BE2C (cell line): ENCODE measurements around the gene PTPRN2.

Source experiments
- DNase-seq: peaks from one replicate; pipeline ENCODE4 v3.0.0-alpha.2; 2020
- H3K27me3 ChIP-seq: fragments of 250-450 bp; sonication (Bioruptor Pico); 2 replicates; pipeline ENCODE4 v1.5.1; 2020; ENCODE audit warnings: mild to moderate bottlenecking
- H3K36me3 ChIP-seq: fragments of 250-450 bp; sonication (Bioruptor Pico); 2 replicates; pipeline ENCODE4 v1.5.1; 2020; ENCODE audit warnings: mild to moderate bottlenecking
- H3K4me1 ChIP-seq: fragments of 250-450 bp; sonication (Bioruptor Pico); 2 replicates; pipeline ENCODE4 v1.5.1; 2020
- H3K4me3 ChIP-seq: 2 replicates; pipeline ENCODE4 v1.5.1; 2011; ENCODE audit warnings: low read depth, low read length
- H3K9me3 ChIP-seq: fragments of 250-450 bp; sonication (Bioruptor Pico); 2 replicates; pipeline ENCODE4 v1.5.1; 2020
- CTCF ChIP-seq: IDR thresholded peaks from 2 replicates; pipeline ENCODE4 v1.5.1; 2012; ENCODE audit warnings: mild to moderate bottlenecking, low read depth, low read length

Gene PTPRN2

DNA sequence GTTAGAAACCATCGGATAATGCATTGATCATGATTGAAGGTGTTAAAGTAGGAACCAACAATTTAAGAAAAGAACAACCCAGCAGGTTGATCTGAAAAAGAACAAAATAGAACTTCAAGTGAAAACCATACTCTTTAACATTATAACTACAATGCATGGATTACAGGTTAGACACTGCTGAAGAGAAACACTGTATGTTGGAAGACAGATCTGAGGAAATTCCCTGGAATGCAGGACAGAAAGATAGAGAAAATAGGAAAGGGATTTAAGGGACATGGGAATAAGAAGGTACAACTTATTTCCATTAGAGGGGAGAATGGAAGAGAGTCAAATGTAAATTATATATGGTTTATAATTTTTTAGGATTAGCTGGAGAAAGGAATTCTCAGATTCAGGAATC lies 947.5 kb downstream of the PTPRN2 start:
- Histone ChIP-seq H3K27me3 (no peaks in the 10 kb centered on the region), H3K4me3 (no peak overlapping the region), H3K4me1 (no peaks in the 10 kb centered on the region), H3K9me3 (no peaks in the 10 kb centered on the region; the same call in 1 of the 2 replicates), H3K36me3 (no peaks in the 10 kb centered on the region)
- TF ChIP-seq CTCF: no peak
- DNase-seq: no peak

- H3K9me3 ChIP-seq: no peaks in the 10 kb centered on the region; the same call in 1 of the 2 replicates
- no peak for TF ChIP-seq CTCF
- H3K4me1 ChIP-seq: no peaks in the 10 kb centered on the region
- no peak for DNase-seq
- no peaks in the 10 kb centered on the region for H3K36me3 ChIP-seq
- no peak overlapping the region for H3K4me3 ChIP-seq
- no peaks in the 10 kb centered on the region for H3K27me3 ChIP-seq
Observed at GRCh38 chr7:157638563-157638962, 949.1 kb downstream of the PTPRN2 start.

GRCh38 chr7:157637216-157637949 lies 950.2 kb downstream of the PTPRN2 start:
- no peaks in the 10 kb centered on the region; the same call in 1 of the 2 replicates for H3K9me3 ChIP-seq
- TF ChIP-seq CTCF: no peak
- no peaks in the 10 kb centered on the region for H3K27me3 ChIP-seq
- no peaks in the 10 kb centered on the region for H3K4me1 ChIP-seq
- no peak for DNase-seq
- no peak overlapping the region for H3K4me3 ChIP-seq
- H3K36me3 ChIP-seq: no peaks in the 10 kb centered on the region

- TF ChIP-seq CTCF: no peak
- no peak for DNase-seq
- Histone ChIP-seq H3K9me3 (no peaks in the 10 kb centered on the region; the same call in 1 of the 2 replicates), H3K4me3 (no peak overlapping the region), H3K4me1 (no peaks in the 10 kb centered on the region), H3K27me3 (no peaks in the 10 kb centered on the region), H3K36me3 (no peaks in the 10 kb centered on the region)
Observed at GRCh38 chr7:157635669-157636068, 952.0 kb downstream of the PTPRN2 start.

DNA sequence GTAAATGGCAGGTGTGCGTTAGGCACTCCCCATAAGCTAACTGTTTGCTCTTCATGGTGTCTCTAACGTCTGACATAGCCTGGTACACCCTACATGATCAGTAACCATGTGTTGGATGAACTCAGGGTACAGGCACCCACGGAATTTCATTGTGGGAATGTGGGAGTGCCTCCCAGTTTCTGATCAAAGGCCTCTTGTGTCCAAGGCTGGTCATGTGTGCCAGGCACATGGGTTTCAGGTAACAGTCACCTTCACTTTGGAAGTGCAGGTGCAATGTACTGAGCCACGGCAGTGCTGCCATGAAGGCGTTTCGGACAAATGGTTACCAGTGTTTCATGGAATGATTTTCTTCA lies 952.5 kb downstream of the PTPRN2 start:
- Histone ChIP-seq H3K4me1 (no peaks in the 10 kb centered on the region), H3K4me3 (no peak overlapping the region), H3K36me3 (no peaks in the 10 kb centered on the region), H3K27me3 (0 out of 2 replicates have a peak, but pooled peaks cover 3% of the 10 kb centered on the region), H3K9me3 (no peaks in the 10 kb centered on the region; the same call in 1 of the 2 replicates)
- no peak for DNase-seq
- no peak for TF ChIP-seq CTCF

DNA sequence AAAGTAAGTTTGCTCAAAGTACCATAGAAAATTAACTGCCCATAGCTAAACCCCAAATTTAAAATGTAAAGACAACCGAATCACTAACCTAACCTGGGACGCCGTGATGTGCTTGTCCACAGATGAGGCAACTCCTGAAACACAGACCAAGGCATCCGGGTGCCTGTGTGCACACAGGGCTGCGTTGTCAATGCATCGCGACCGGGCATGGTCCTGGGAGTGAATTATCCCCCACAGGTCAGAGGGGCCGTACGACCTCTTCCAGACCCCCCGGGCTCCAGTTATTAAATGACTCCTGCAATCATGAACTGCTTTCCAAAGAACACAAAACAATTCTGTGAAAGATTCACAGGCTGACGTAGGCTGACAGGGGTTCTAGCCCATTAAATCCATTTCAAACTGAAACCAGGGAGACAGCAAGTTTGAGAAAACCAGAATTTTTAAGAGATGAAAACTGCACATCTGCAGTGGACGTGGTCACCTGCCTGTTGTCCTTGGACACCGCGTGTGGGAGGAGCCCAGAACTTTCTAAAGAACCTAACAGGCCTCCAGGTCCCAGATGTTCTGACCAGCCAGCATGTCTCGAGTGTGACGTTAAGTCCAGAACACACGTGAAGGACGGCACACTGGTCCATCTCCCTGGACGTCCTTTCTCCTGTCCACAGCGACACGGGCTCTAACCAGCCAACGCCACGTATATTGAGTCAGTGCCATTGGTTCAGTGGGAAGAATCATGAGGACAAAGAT lies 953.0 kb downstream of the PTPRN2 start:
- peaks cover 6% of the 10 kb centered on the region; the same call in 1 of the 2 replicates for H3K27me3 ChIP-seq
- no peak for TF ChIP-seq CTCF
- no peaks in the 10 kb centered on the region; the same call in 1 of the 2 replicates for H3K9me3 ChIP-seq
- no peaks in the 10 kb centered on the region for H3K36me3 ChIP-seq
- no peak for DNase-seq
- no peaks in the 10 kb centered on the region for H3K4me1 ChIP-seq
- no peak overlapping the region for H3K4me3 ChIP-seq
